IMR-90 (cell line): Measurements from ENCODE around the gene ARRDC2. TPM values are rescaled to one million over a fixed set of nuclear protein-coding genes. Genes with fewer than 3 reads are reported as not detected.

Experiments used
- ATAC-seq: fragments of 200-7000 bp; cut with Tn5 transposase; 2 replicates; pipeline ENCODE4 v1.9.1; 2020; ENCODE audit warnings: low read depth, mild to moderate bottlenecking, moderate library complexity
- BruUV-seq: library from RNA; stranded (reverse); fragments of 400-500 nt; replicated peaks from 2 replicates; lab custom pipeline; 2021; lab: Mats Ljungman, UMichigan
- CTCF ChIA-PET: fragments of 300-600 bp; formaldehyde crosslinking; extraction: SDS; loops from one replicate; lab custom pipeline; 2021; ENCODE audit warnings: antibody characterized with exemption; lab: Yijun Ruan, JAX
- POLR2A ChIA-PET: fragments of 300-600 bp; sonication (Branson Sonifier 250); formaldehyde crosslinking; loops from one replicate; lab custom pipeline; 2022; ENCODE audit warnings: antibody characterized with exemption; ENCODE audit not compliant: unreplicated experiment; lab: Charles Lee
- DNase-seq: peaks from one replicate; pipeline ENCODE4 v3.0.0; 2013
- H2AFZ ChIP-seq: replicated peaks from 2 replicates; pipeline ENCODE3; 2013; ENCODE audit warnings: low read length, mild to moderate bottlenecking; ENCODE audit not compliant: poor library complexity
- H2AK5ac ChIP-seq: 2 replicates; pipeline ENCODE4 v1.6.1; 2013; ENCODE audit warnings: low read depth, low read length, inconsistent platforms
- H2AK9ac ChIP-seq: replicated peaks from 2 replicates; pipeline ENCODE3; 2013; ENCODE audit warnings: mild to moderate bottlenecking, low read depth, low read length, moderate library complexity; ENCODE audit not compliant: poor library complexity
- H2BK120ac ChIP-seq: 2 replicates; pipeline ENCODE4 v1.6.1; 2013; ENCODE audit warnings: low read depth, low read length, inconsistent platforms
- H2BK15ac ChIP-seq: 3 replicates; pipeline ENCODE4 v1.6.1; 2013; ENCODE audit warnings: low read depth, low read length, inconsistent platforms
- H2BK20ac ChIP-seq: 2 replicates; pipeline ENCODE4 v1.6.1; 2013; ENCODE audit warnings: low read depth, mild to moderate bottlenecking, inconsistent platforms, low read length, moderate library complexity
- H2BK5ac ChIP-seq: 2 replicates; pipeline ENCODE4 v1.6.1; 2013; ENCODE audit warnings: mild to moderate bottlenecking, low read depth, low read length, inconsistent platforms; ENCODE audit not compliant: poor library complexity, severe bottlenecking
- H3K14ac ChIP-seq: replicated peaks from 2 replicates; pipeline ENCODE4 v1.6.1; 2013; ENCODE audit warnings: low read depth, low read length, inconsistent platforms
- H3K18ac ChIP-seq: 2 replicates; pipeline ENCODE4 v1.6.1; 2013; ENCODE audit warnings: low read depth, low read length, control low read depth
- H3K23ac ChIP-seq: 2 replicates; pipeline ENCODE4 v1.6.1; 2013; ENCODE audit warnings: low read depth, low read length, inconsistent platforms
- H3K27ac ChIP-seq: 2 replicates; pipeline ENCODE4 v1.5.1; 2013; ENCODE audit warnings: mild to moderate bottlenecking, control low read depth, low read length; ENCODE audit not compliant: insufficient read depth
- H3K27me3 ChIP-seq: 2 replicates; pipeline ENCODE4 v1.6.1; 2013; ENCODE audit warnings: low read length; ENCODE audit not compliant: control insufficient read depth, insufficient read depth
- H3K36me3 ChIP-seq: 2 replicates; pipeline ENCODE4 v1.6.1; 2013; ENCODE audit warnings: low read length, mixed read lengths; ENCODE audit not compliant: control insufficient read depth, insufficient read depth
- H3K4ac ChIP-seq: 2 replicates; pipeline ENCODE4 v1.6.1; 2013; ENCODE audit warnings: low read depth, low read length, inconsistent platforms
- H3K4me1 ChIP-seq: 2 replicates; pipeline ENCODE4 v1.6.1; 2013; ENCODE audit warnings: low read length, mixed read lengths; ENCODE audit not compliant: control insufficient read depth, insufficient read depth
- H3K4me2 ChIP-seq: 2 replicates; pipeline ENCODE4 v1.6.1; 2013; ENCODE audit warnings: low read depth, mild to moderate bottlenecking, control low read depth, low read length, moderate library complexity
- H3K4me3 ChIP-seq: 2 replicates; pipeline ENCODE4 v1.5.1; 2013; ENCODE audit warnings: low read depth, mild to moderate bottlenecking, control low read depth, low read length, moderate library complexity; ENCODE audit not compliant: insufficient read depth
- H3K56ac ChIP-seq: 2 replicates; pipeline ENCODE4 v1.6.1; 2013; ENCODE audit warnings: low read length, inconsistent platforms; ENCODE audit not compliant: insufficient read depth; ENCODE audit errors: extremely low read depth
- H3K79me1 ChIP-seq, 2 experiments: 2 replicates each; pipeline ENCODE4 v1.6.1; 2013; ENCODE audit warnings: low read length in 2 of 2, inconsistent platforms in 1 of 2, low read depth in 1 of 2
- H3K9ac ChIP-seq: 2 replicates; pipeline ENCODE4 v1.6.1; 2013; ENCODE audit warnings: low read depth, low read length, control low read depth
- H3K9me1 ChIP-seq: 2 replicates; pipeline ENCODE4 v1.6.1; 2013; ENCODE audit warnings: low read length, inconsistent platforms; ENCODE audit not compliant: insufficient read depth
- H3K9me3 ChIP-seq: 2 replicates; pipeline ENCODE4 v1.6.1; 2013; ENCODE audit warnings: low read length; ENCODE audit not compliant: control insufficient read depth, insufficient read depth
- H4K20me1 ChIP-seq: 2 replicates; pipeline ENCODE4 v1.6.1; 2013; ENCODE audit warnings: low read length, inconsistent platforms; ENCODE audit not compliant: insufficient read depth
- H4K5ac ChIP-seq: 2 replicates; pipeline ENCODE4 v1.6.1; 2013; ENCODE audit warnings: mild to moderate bottlenecking, low read depth, low read length, control low read depth
- H4K8ac ChIP-seq, 2 experiments: 2 replicates each; pipeline ENCODE4 v1.6.1; 2013; ENCODE audit warnings: low read depth in 2 of 2, low read length in 2 of 2, control low read depth in 1 of 2, inconsistent platforms in 1 of 2
- H4K91ac ChIP-seq: 2 replicates; pipeline ENCODE4 v1.6.1; 2013; ENCODE audit warnings: low read depth, low read length, inconsistent platforms; ENCODE audit not compliant: insufficient read depth
- BHLHE40 ChIP-seq: fragments of 150-350 bp; IDR thresholded peaks from 2 replicates; pipeline ENCODE4 v1.6.1; 2016; ENCODE audit warnings: mild to moderate bottlenecking, low read depth, low read length
- CEBPB ChIP-seq: IDR thresholded peaks from 2 replicates; pipeline ENCODE4 v1.6.1; 2012; ENCODE audit warnings: low read depth, low read length, improper control_type of control experiment
- CHD1 ChIP-seq: IDR thresholded peaks from 2 replicates; pipeline ENCODE4 v1.6.1; 2012; ENCODE audit warnings: low read depth, low read length, improper control_type of control experiment
- CTCF ChIP-seq: conservative IDR thresholded peaks from 2 replicates; pipeline ENCODE4 v1.5.1; 2012; ENCODE audit warnings: mild to moderate bottlenecking, low read depth, low read length, improper control_type of control experiment
- ELK1 ChIP-seq: fragments of 150-350 bp; IDR thresholded peaks from 2 replicates; pipeline ENCODE4 v1.6.1; 2016; ENCODE audit warnings: low read depth, mild to moderate bottlenecking, low read length, moderate library complexity, borderline replicate concordance
- FOS ChIP-seq: fragments of 150-350 bp; IDR thresholded peaks from 2 replicates; pipeline ENCODE4 v1.6.1; 2016; ENCODE audit warnings: low read depth, low read length
- MAZ ChIP-seq: IDR thresholded peaks from 2 replicates; pipeline ENCODE4 v1.6.1; 2012; ENCODE audit warnings: low read depth, mild to moderate bottlenecking, low read length, improper control_type of control experiment, moderate library complexity, borderline replicate concordance
- MXI1 ChIP-seq: IDR thresholded peaks from 2 replicates; pipeline ENCODE4 v1.6.1; 2012; ENCODE audit warnings: low read depth, mild to moderate bottlenecking, low read length, moderate library complexity, borderline replicate concordance
- NFE2L2 ChIP-seq: fragments of 150-350 bp; IDR thresholded peaks from 2 replicates; pipeline ENCODE4 v1.6.1; 2016; ENCODE audit warnings: low read depth, mild to moderate bottlenecking, low read length
- POLR2A ChIP-seq: IDR thresholded peaks from 2 replicates; pipeline ENCODE4 v1.6.1; 2012; ENCODE audit warnings: mild to moderate bottlenecking, low read depth, low read length
- RAD21 ChIP-seq: IDR thresholded peaks from 2 replicates; pipeline ENCODE4 v1.6.1; 2012; ENCODE audit warnings: low read length, improper control_type of control experiment
- RCOR1 ChIP-seq: IDR thresholded peaks from 2 replicates; pipeline ENCODE4 v1.6.1; 2012; ENCODE audit warnings: mild to moderate bottlenecking, low read length, improper control_type of control experiment; ENCODE audit not compliant: insufficient replicate concordance
- RFX5 ChIP-seq: IDR thresholded peaks from 2 replicates; pipeline ENCODE4 v1.8.0; 2012; ENCODE audit warnings: low read depth, mild to moderate bottlenecking, low read length, moderate library complexity
- SMC3 ChIP-seq: fragments of 150-350 bp; IDR thresholded peaks from 2 replicates; pipeline ENCODE4 v1.6.1; 2016; ENCODE audit warnings: low read depth, mild to moderate bottlenecking, antibody characterized with exemption, low read length, moderate library complexity
- USF2 ChIP-seq: fragments of 150-350 bp; IDR thresholded peaks from 2 replicates; pipeline ENCODE4 v1.6.1; 2017; ENCODE audit warnings: mild to moderate bottlenecking, antibody characterized with exemption, low read length, low read depth
- WGBS, 2 experiments: methylation state at CpG; one replicate each; pipeline versions ENCODE4 v1.1.5 to v1.1.7; 2013; ENCODE audit warnings: missing lambda C conversion rate in 2 of 2; ENCODE audit not compliant: insufficient read length in 1 of 2; ENCODE audit errors: extremely low coverage in 2 of 2; 5-methylcytosine and 5-hydroxymethylcytosine counted together
- dilution Hi-C: fragments of 300-500 bp; cut with HindIII; formaldehyde crosslinking; loops from one replicate; pipeline ENCODE4 v1.14.3; 2018; ENCODE audit warnings: low sequenced_read_pairs; ENCODE audit not compliant: unreplicated experiment
- in situ Hi-C: fragments of 300-500 bp; cut with MboI; formaldehyde crosslinking; loops from 3 replicates; pipeline ENCODE4 v1.14.3; 2019; ENCODE audit warnings: low sequenced_read_pairs, inconsistent platforms, mixed read lengths
- intact Hi-C: fragments of 100-400 bp; cut with micrococcal nuclease; formaldehyde crosslinking; loops from 2 replicates; pipeline ENCODE4 v1.10.0; 2022
- polyA plus RNA-seq, 3 experiments: library from polyadenylated mRNA; depleted of rRNA; stranded (reverse); fragments of >200 nt; gene quantifications; 2 replicates each; pipeline ENCODE4 v1.2.3, GENCODE V29; 2012; ENCODE audit warnings: low replicate concordance in 1 of 3
- total RNA-seq: library from RNA; depleted of rRNA; stranded (reverse); fragments of >200 nt; gene quantifications from 2 replicates; pipeline ENCODE4 v1.2.3, GENCODE V29; 2012

ARRDC2 gene
- total and polyA plus RNA-seq, 2 of the 4 experiments (the other 2 are of a cell fraction) = 1.4 to 4.9 TPM

GRCh38 chr19:17996826-17997316 is 11.1 kb upstream of the ARRDC2 start:
- intact Hi-C loops = loop anchor here (1.0 to 5.0 kb wide), 4 partner anchors 50 to 140 kb away; partner anchors contain the start of gene RPL18A
- Histone ChIP-seq H3K9ac (no peak overlapping the region), H4K8ac (no peak overlapping the region), H2AK5ac (peak overlapping the region; percentile 51), H3K56ac (no peak overlapping the region), H3K4me2 (no peak overlapping the region), H3K4me3 (no peak overlapping the region), H2BK20ac (no peak overlapping the region), H2BK120ac (no peak overlapping the region), H3K36me3 (no peaks in the 10 kb centered on the region), H3K9me1 (no peaks in the 10 kb centered on the region; the same call in 1 of the 2 replicates), H4K5ac (no peak overlapping the region), H3K79me1 (peaks cover 5% of the 10 kb centered on the region in 2 experiments; a peak in 2 of 4 replicates), H3K9me3 (no peaks in the 10 kb centered on the region), H4K91ac (no peak overlapping the region), H2BK15ac (no peak overlapping the region), H3K18ac (no peak overlapping the region), H3K27me3 (peaks cover 2% of the 10 kb centered on the region; the same call in 1 of the 2 replicates), H3K4me1 (no peaks in the 10 kb centered on the region), H3K27ac (no peak overlapping the region), H2AFZ (peak overlapping the region; percentile 90), H2BK5ac (no peak overlapping the region), H2AK9ac (peak overlapping the region; percentile 85), H3K14ac (no peak overlapping the region), H3K23ac (no peak overlapping the region), H3K4ac (no peak overlapping the region), H4K20me1 (no peaks in the 10 kb centered on the region)
- dilution Hi-C loops = no loop called here
- DNase-seq (peak; percentile 52), ATAC-seq (peak; percentile 85)
- ChIA-PET CTCF (interaction anchor here (0.6 to 2.3 kb wide), 3 partner anchors 59 to 75 kb away, joined by 4 to 13 read pairs (median 5); partner anchors contain the start of gene CCDC124), POLR2A (no interaction called here)
- 40% methylated on average over 1 of the region's 15 CpGs; no CpG with 5 or more reads in 1 of the 2 experiments for WGBS, 2 experiments
- BruUV-seq = no TSS peak
- in situ Hi-C loops = no loop called here
- TF ChIP-seq RAD21 = peak; percentile 96
- TF ChIP-seq POLR2A = 0 out of 2 replicates have a peak, but pooled peaks have one; percentile 37
- TF ChIP-seq CHD1 = 0 out of 2 replicates have a peak, but pooled peaks have one; percentile 64
- TF ChIP-seq RCOR1 = peak; percentile 33
- TF ChIP-seq CEBPB = peak; percentile 25; the same call in 1 of the 2 replicates
- TF ChIP-seq USF2 = no peak
- TF ChIP-seq SMC3 = peak; percentile 98
- TF ChIP-seq BHLHE40 = no peak
- TF ChIP-seq CTCF = peak; percentile 98
- TF ChIP-seq ELK1 = no peak
- no peak for TF ChIP-seq MXI1
- TF ChIP-seq FOS = no peak
- TF ChIP-seq RFX5 = no peak
- 0 out of 2 replicates have a peak, but pooled peaks have one; percentile 43 for TF ChIP-seq MAZ
- no peak for TF ChIP-seq NFE2L2
